Activated naive CD4-positive, alpha-beta T cell treated with anti-CD3 and anti-CD28 coated beads for 36 hours (primary cell): Measurements from ENCODE around the gene MYH6. TPM values are rescaled to one million over a fixed set of nuclear protein-coding genes. Genes with fewer than 3 reads are reported as not detected.

Source experiments
- CTCF ChIA-PET: fragments of 350-600 bp; sonication (Branson Sonifier 250); formaldehyde crosslinking; loops from one replicate; lab custom pipeline; 2021; ENCODE audit warnings: antibody characterized with exemption; lab: Charles Lee
- DNase-seq: peaks from one replicate; pipeline ENCODE4 v3.0.0-alpha.2; 2020
- H3K27ac Mint-ChIP-seq: one replicate; pipeline ENCODE4 v1.8.0; 2021; ENCODE audit warnings: mild to moderate bottlenecking, mixed read lengths
- H3K27me3 Mint-ChIP-seq: one replicate; pipeline ENCODE4 v1.8.0; 2021; ENCODE audit warnings: low read depth, mixed read lengths
- H3K36me3 Mint-ChIP-seq: one replicate; pipeline ENCODE4 v1.8.0; 2021; ENCODE audit warnings: low read depth, mixed read lengths
- H3K4me1 Mint-ChIP-seq: one replicate; pipeline ENCODE4 v1.8.0; 2021; ENCODE audit warnings: low read depth, mixed read lengths
- H3K4me3 Mint-ChIP-seq: one replicate; pipeline ENCODE4 v1.8.0; 2021; ENCODE audit warnings: mild to moderate bottlenecking, moderate library complexity, mixed read lengths
- H3K9me3 Mint-ChIP-seq: one replicate; pipeline ENCODE4 v1.8.0; 2021; ENCODE audit warnings: mixed read lengths
- intact Hi-C: fragments of 100-400 bp; cut with micrococcal nuclease; formaldehyde crosslinking; loops from one replicate; pipeline ENCODE4 v1.15.1; 2023
- total RNA-seq, 2 experiments: library from RNA; stranded (reverse); gene quantifications; one replicate each; pipeline ENCODE4 v1.2.3, GENCODE V29; 2021

The MYH6 gene
- total RNA-seq, 2 experiments from 2014 or later = not detected

- CTCF ChIA-PET = interaction anchor here (1.2 to 3.7 kb wide), 3 partner anchors 16 to 35 kb away, joined by 3 to 21 read pairs (median 4); no protein-coding TSS in a partner anchor
- DNase-seq = no peak
- H3K4me1 Mint-ChIP-seq = peaks cover 4% of the 10 kb centered on the region
- intact Hi-C loops = no loop called here
- H3K36me3 Mint-ChIP-seq = no peaks in the 10 kb centered on the region
- H3K27ac Mint-ChIP-seq = no peak overlapping the region
- H3K4me3 Mint-ChIP-seq = no peak overlapping the region
- peaks cover 15% of the 10 kb centered on the region for H3K27me3 Mint-ChIP-seq
- H3K9me3 Mint-ChIP-seq = no peaks in the 10 kb centered on the region
Measured at GRCh38 chr14:23361763-23362162, 46.3 kb downstream of the MYH6 start.

- H3K4me1 Mint-ChIP-seq = peaks cover 3% of the 10 kb centered on the region
- no peaks in the 10 kb centered on the region for H3K9me3 Mint-ChIP-seq
- DNase-seq = peak; percentile 10
- H3K4me3 Mint-ChIP-seq = no peak overlapping the region
- intact Hi-C loops = no loop called here
- H3K27me3 Mint-ChIP-seq = peaks cover 11% of the 10 kb centered on the region
- no peaks in the 10 kb centered on the region for H3K36me3 Mint-ChIP-seq
- no peak overlapping the region for H3K27ac Mint-ChIP-seq
- CTCF ChIA-PET = interaction anchor here (0.9 to 3.7 kb wide), 4 partner anchors 16 to 35 kb away, joined by 3 to 21 read pairs (median 4); no protein-coding TSS in a partner anchor
Measured at GRCh38 chr14:23361320-23361719, 46.8 kb downstream of the MYH6 start.

GRCh38 chr14:23360496-23360895, 47.6 kb downstream of the MYH6 start:
- peaks cover 11% of the 10 kb centered on the region for H3K27me3 Mint-ChIP-seq
- no peak overlapping the region for H3K4me3 Mint-ChIP-seq
- no peaks in the 10 kb centered on the region for H3K9me3 Mint-ChIP-seq
- intact Hi-C loops = no loop called here
- H3K27ac Mint-ChIP-seq = no peak overlapping the region
- CTCF ChIA-PET = interaction anchor here (0.9 to 3.7 kb wide), 6 partner anchors 19 to 239 kb away, joined by 3 to 21 read pairs (median 3); no protein-coding TSS in a partner anchor
- no peak for DNase-seq
- no peaks in the 10 kb centered on the region for H3K36me3 Mint-ChIP-seq
- H3K4me1 Mint-ChIP-seq = peaks cover 3% of the 10 kb centered on the region

- no peaks in the 10 kb centered on the region for H3K36me3 Mint-ChIP-seq
- H3K4me1 Mint-ChIP-seq = peaks cover 2% of the 10 kb centered on the region
Measured at GRCh38 chr14:23359722-23360447, 48.2 kb downstream of the MYH6 start.

GRCh38 chr14:23359167-23359626, 48.9 kb downstream of the MYH6 start:
- Mint-ChIP-seq H3K4me3 (no peak overlapping the region), H3K27me3 (peaks cover 3% of the 10 kb centered on the region), H3K27ac (no peak overlapping the region), H3K9me3 (no peaks in the 10 kb centered on the region), H3K36me3 (no peaks in the 10 kb centered on the region), H3K4me1 (no peaks in the 10 kb centered on the region)
- CTCF ChIA-PET = interaction anchor here (3.7 kb wide), 1 partner anchor 32 kb away, joined by 21 read pairs; no protein-coding TSS in a partner anchor
- DNase-seq = no peak
- intact Hi-C loops = no loop called here

More at GRCh38 chr14:23359722-23360447, 48.2 kb downstream of the MYH6 start:
- Mint-ChIP-seq H3K9me3 (no peaks in the 10 kb centered on the region), H3K27me3 (peaks cover 9% of the 10 kb centered on the region), H3K4me3 (no peak overlapping the region), H3K27ac (no peak overlapping the region)
- intact Hi-C loops = no loop called here
- CTCF ChIA-PET = interaction anchor here (1.1 to 3.7 kb wide), 5 partner anchors 20 to 239 kb away, joined by 3 to 21 read pairs (median 3); no protein-coding TSS in a partner anchor
- no peak for DNase-seq

- H3K4me1 Mint-ChIP-seq = no peaks in the 10 kb centered on the region
- intact Hi-C loops = no loop called here
- no peaks in the 10 kb centered on the region for H3K36me3 Mint-ChIP-seq
- no peak overlapping the region for H3K27ac Mint-ChIP-seq
- peaks cover under 1% of the 10 kb centered on the region for H3K27me3 Mint-ChIP-seq
- CTCF ChIA-PET = interaction anchor here (0.5 to 1.4 kb wide), 3 partner anchors 26 to 148 kb away, joined by 3 to 4 read pairs (median 4); no protein-coding TSS in a partner anchor
- no peak for DNase-seq
- no peaks in the 10 kb centered on the region for H3K9me3 Mint-ChIP-seq
- H3K4me3 Mint-ChIP-seq = no peak overlapping the region
Measured at GRCh38 chr14:23358553-23359166, 49.4 kb downstream of the MYH6 start.

GRCh38 chr14:23358042-23358441, 50.0 kb downstream of the MYH6 start:
- no peaks in the 10 kb centered on the region for H3K36me3 Mint-ChIP-seq
- H3K27me3 Mint-ChIP-seq = peaks cover 4% of the 10 kb centered on the region
- no peak for DNase-seq
- CTCF ChIA-PET = interaction anchor here (0.5 to 1.4 kb wide), 3 partner anchors 25 to 147 kb away, joined by 3 to 4 read pairs (median 4); no protein-coding TSS in a partner anchor
- H3K27ac Mint-ChIP-seq = no peak overlapping the region
- H3K4me3 Mint-ChIP-seq = no peak overlapping the region
- intact Hi-C loops = no loop called here
- no peaks in the 10 kb centered on the region for H3K9me3 Mint-ChIP-seq
- H3K4me1 Mint-ChIP-seq = peaks cover under 1% of the 10 kb centered on the region

- Mint-ChIP-seq H3K9me3 (no peaks in the 10 kb centered on the region), H3K4me1 (peaks cover 2% of the 10 kb centered on the region), H3K4me3 (no peak overlapping the region), H3K36me3 (no peaks in the 10 kb centered on the region), H3K27ac (no peak overlapping the region), H3K27me3 (peaks cover 4% of the 10 kb centered on the region)
- intact Hi-C loops = no loop called here
- CTCF ChIA-PET = interaction anchor here (1.4 kb wide), 1 partner anchor 30 kb away, joined by 4 read pairs; no protein-coding TSS in a partner anchor
- no peak for DNase-seq
Measured at GRCh38 chr14:23357261-23357660, 50.8 kb downstream of the MYH6 start.

GRCh38 chr14:23356662-23357061, 51.4 kb downstream of the MYH6 start:
- Mint-ChIP-seq H3K4me1 (peaks cover 2% of the 10 kb centered on the region), H3K27ac (no peak overlapping the region), H3K36me3 (no peaks in the 10 kb centered on the region), H3K9me3 (no peaks in the 10 kb centered on the region), H3K27me3 (peaks cover 4% of the 10 kb centered on the region), H3K4me3 (no peak overlapping the region)
- no peak for DNase-seq
- CTCF ChIA-PET = no interaction called here
- intact Hi-C loops = no loop called here

- intact Hi-C loops = no loop called here
- H3K9me3 Mint-ChIP-seq = no peaks in the 10 kb centered on the region
- CTCF ChIA-PET = interaction anchor here (0.6 kb wide), 1 partner anchor 24 kb away, joined by 3 read pairs; no protein-coding TSS in a partner anchor
Measured at GRCh38 chr14:23355871-23356435, 52.1 kb downstream of the MYH6 start.

GRCh38 chr14:23354990-23355389, 53.1 kb downstream of the MYH6 start:
- H3K9me3 Mint-ChIP-seq = no peaks in the 10 kb centered on the region
- H3K4me3 Mint-ChIP-seq = no peak overlapping the region
- no peak for DNase-seq
- H3K27me3 Mint-ChIP-seq = peaks cover 4% of the 10 kb centered on the region
- H3K27ac Mint-ChIP-seq = no peak overlapping the region
- intact Hi-C loops = no loop called here
- CTCF ChIA-PET = interaction anchor here (1.1 to 2.0 kb wide), 2 partner anchors 25 to 28 kb away, joined by 3 to 10 read pairs; no protein-coding TSS in a partner anchor
- peaks cover 6% of the 10 kb centered on the region for H3K4me1 Mint-ChIP-seq
- H3K36me3 Mint-ChIP-seq = no peaks in the 10 kb centered on the region

More at GRCh38 chr14:23355871-23356435, 52.1 kb downstream of the MYH6 start:
- H3K4me1 Mint-ChIP-seq = peaks cover 6% of the 10 kb centered on the region
- H3K36me3 Mint-ChIP-seq = no peaks in the 10 kb centered on the region
- H3K4me3 Mint-ChIP-seq = no peak overlapping the region
- peaks cover 4% of the 10 kb centered on the region for H3K27me3 Mint-ChIP-seq
- no peak overlapping the region for H3K27ac Mint-ChIP-seq
- no peak for DNase-seq

- intact Hi-C loops = loop anchor here (2.0 kb wide), 1 partner anchor 25 kb away; no protein-coding TSS in a partner anchor
- H3K27me3 Mint-ChIP-seq = peaks cover 4% of the 10 kb centered on the region
- H3K36me3 Mint-ChIP-seq = no peaks in the 10 kb centered on the region
Measured at GRCh38 chr14:23353433-23353780, 54.7 kb downstream of the MYH6 start.

More at GRCh38 chr14:23353433-23353780, 54.7 kb downstream of the MYH6 start:
- Mint-ChIP-seq H3K4me3 (peak overlapping the region; percentile 71), H3K27ac (no peak overlapping the region), H3K9me3 (no peaks in the 10 kb centered on the region), H3K4me1 (peaks cover 6% of the 10 kb centered on the region)
- no peak for DNase-seq
- CTCF ChIA-PET = interaction anchor here (0.8 to 2.0 kb wide), 5 partner anchors 27 to 89 kb away, joined by 3 to 10 read pairs (median 3); no protein-coding TSS in a partner anchor
